ENCODE results near the gene PARD3B.

PARD3B gene

DNA sequence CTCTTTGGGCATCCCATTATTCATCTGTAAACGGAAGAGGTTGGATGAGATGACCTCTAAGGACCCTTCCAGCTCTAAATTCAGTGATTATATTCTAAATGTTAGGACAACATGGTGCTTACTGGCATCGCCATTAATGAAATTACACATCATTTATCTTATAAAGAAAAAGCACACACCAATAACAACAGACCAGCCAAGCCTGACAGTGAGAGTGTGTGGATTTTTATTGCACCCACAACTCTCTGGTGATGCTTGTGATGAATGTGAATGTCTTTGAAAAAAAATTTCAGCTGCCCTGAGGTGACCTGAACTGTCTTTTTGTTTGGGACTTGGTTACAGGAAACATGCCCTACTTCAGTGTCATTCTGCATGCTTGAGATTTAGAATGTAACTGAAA, 623.7 kb downstream of the PARD3B start:
- DNase-seq = no peak

DNA sequence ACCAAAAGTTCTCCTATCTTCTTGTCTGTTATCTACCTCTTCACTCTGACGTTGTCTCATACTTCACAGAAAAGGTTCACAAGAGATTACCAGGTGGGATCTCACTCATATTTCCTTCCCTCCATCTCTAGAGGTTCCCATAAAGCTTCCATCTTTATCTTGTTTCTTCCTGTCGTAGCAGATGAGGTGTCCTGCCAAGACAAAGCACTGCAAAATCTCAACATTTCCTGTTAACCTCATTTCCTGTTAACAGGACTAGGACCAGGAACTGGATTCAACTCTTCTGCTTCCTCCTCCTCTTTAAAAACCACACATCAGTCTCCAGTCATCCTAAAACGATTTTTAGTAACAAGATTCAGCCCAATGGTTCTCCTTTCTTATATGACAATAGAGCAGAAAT, 624.2 kb downstream of the PARD3B start:
- no peak for DNase-seq

DNA sequence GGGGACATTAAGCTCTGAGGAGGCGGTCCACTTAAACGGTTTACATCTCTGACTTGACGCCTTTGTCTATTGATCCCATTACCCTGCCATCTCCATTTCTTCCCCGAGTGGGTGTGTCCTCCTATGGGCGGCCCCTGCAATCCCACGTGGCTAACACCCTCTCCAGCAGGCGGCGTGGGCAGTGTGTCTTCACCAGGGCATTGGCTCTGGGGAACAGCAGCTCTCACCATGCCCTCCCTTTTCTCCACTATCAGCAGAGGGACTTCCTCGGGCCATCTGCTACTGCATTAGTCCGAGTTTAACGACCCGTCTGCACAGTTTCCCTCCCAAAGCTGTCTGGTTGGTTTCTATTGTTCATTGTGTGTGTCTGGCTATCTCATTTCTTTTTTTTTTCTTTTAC, 625.1 kb downstream of the PARD3B start:
- no peak for DNase-seq

DNA sequence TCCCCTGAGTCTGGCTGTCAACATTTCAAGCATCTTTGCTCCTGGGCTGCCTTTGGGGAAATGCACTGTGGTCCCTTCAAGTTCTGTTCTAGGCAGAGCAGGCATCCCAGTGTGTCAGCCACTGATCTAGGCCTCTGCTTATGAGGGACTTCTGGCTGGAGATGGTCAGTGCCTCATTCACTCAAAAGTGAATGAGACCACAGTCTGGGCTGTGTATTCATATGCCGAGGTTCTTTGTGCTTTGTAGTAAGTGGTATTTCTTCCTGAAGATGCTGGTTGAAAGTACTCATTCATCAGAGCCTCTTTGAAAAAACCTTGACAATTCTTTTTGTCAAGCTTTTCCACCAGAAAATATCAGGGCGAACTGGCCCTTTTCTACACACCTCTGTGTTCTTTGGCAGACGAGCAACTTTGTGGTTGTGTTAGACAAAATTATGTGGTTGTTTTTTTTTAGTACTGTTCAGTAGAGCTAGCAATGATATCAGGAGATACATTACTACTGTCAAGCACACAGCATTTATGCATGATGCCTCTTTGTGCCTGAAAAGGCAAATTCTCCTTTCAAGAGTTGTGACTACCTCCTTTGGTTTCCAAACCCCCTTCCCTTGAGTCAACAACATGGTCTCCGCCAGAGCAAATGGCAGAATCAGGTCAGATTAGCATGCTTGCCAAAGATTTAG, 626.1 kb downstream of the PARD3B start:
- DNase-seq = no peak

DNA sequence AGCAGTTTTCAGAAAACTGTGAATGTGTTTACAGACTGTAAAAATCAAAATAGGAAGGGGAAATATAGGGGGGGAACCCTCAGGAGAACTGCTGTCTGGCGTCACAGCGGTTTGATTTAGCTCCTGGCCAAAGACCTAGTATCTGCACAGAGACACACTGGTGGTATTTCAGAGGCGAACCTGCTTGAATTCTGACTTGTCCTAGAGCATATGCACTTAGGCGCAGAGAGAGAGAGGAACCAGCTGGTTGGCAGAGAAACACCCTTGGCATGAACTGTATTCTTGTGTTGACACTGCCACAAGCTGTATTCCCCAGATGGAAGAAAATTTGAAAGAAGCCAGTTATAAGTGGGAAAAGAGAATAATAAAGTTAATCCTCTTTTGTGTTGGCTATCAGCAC, 630.6 kb downstream of the PARD3B start:
- DNase-seq = no peak

DNA sequence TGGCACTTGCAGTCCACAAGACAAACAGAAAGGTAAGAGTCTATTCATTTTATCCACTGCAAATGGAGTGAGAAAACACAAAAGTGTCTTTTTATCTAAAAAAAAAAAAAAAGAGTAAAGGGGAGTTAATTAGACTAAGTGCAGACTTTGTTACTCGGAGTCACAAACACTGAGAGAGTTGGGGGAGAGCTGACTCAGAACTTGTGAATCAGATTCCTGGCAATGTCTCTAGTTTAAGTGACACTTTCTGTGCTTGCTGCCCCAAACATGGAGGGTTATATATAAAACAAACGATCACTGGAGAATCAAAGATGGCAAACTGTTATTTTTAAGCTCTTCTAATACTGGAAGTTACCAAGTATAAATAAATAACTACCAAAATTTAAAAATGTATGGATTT, 631.3 kb downstream of the PARD3B start:
- DNase-seq = no peak

DNA sequence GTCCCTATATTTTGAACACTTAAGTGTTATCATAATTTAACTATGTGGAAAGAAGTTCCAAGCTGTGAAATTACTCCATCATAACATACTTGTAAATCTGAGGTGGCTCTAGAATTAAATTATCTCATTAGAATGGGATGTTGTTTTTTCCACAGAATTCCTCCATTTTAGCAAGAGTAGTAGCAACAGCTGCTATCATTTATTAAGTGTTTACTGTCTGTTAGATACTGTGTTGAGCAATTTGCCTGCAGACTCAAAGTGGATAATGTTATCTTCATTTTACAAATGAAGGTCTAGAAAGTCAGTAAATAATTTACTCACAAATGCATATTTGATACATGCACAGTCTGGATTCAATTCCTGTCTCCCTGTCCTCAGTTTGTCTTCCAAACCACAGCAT, 632.3 kb downstream of the PARD3B start:
- DNase-seq = no peak

DNA sequence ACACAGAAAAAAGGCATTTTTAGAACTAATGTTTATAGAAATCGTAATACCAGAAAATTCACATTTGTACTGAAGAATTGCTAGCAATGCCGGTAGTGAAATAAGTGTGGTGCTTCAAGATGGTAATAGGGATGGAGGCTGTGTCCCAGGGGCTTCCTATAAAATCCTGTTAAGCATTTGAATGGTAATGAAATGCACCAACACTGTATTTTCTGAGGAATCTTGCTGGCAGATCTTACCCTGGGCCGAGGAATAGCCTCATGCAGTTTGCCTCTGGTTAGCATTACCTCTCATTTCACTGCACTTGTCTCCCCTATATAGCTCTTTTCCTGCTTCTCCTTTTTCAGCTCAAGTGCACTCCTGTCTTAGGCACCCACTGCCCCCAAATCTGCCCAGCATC, 635.5 kb downstream of the PARD3B start:
- no peak for DNase-seq

DNA sequence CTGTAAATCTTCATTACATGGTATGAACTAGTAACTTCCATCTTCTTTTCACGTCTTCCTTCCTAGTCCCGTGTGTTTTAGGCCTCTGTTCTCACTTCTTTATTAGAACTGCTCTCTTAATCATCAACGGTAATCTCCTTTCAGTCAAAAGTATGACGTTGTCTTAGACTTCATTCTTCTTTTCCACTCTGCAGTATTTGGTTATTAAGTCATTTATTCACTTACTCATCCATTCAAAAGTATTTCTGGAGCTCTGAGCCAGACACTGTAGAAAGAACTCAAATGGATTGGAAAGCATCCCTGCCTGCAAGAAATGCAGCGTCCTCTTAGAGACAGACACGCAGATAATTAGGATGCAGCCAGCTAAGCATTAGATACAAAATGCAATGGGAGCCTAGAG, 642.5 kb downstream of the PARD3B start:
- DNase-seq = no peak

DNA sequence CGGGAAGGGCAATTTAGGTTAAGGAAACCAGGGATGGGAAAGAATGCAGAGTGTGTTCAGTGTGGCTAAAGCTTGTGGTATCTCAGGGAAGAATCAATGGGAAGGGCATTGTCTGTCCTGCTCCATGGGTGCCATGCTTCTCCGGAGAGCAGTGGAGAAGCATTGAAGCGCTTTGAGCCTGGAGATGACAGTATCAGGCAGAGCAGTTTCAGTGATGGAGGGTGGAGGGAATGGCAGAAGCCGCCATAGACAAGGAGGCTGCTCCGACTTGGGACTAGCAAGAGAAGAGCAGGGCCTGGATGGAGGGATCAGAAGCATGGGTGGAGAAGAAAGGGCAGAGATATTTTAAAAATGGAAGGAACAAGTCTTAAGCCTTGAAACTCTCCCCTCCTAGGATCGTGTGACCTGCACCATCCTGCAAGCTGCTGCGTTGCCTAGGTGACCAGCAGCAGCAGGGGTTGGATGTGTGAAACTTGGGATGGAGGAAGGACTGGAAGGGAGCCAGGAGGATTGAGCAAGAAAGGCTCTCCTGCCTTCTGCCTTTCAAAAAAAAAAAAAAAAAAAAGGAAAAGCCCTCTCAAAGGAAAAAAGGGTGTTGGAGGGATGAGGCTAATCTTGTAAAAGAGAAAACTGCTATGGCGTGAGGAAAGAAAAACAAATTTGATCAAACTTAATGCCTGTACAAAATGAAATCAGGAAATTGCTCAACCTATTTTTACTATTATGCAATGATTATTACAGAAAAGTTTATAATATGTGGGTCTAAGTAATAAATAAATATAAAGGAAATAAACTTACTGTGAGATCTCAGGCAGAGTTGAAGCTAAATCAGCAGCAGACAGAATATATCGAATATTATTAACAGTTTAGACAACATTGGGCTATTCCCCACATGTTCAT, 643.2 kb downstream of the PARD3B start:
- peak in 1 of 2 experiments; percentile 2 for DNase-seq

DNA sequence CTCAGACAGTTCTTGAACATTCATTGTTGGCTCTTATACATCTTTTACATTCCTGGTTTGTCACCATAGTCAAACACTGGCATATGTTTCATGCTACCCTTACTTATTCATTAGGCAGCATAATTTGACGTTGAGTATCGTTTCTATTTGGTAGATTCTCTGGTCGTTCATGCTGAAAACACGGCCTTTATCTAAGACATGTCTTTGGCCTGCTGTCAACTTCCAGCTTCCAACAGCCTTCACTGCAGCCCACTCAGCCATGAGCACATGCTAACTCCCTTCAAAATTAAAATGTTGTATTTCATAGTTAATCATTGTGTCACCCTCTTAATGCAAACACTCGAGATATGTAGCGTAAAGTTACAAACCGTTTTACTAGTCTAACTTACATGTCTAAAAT, 644.0 kb downstream of the PARD3B start:
- DNase-seq = no peak

DNA sequence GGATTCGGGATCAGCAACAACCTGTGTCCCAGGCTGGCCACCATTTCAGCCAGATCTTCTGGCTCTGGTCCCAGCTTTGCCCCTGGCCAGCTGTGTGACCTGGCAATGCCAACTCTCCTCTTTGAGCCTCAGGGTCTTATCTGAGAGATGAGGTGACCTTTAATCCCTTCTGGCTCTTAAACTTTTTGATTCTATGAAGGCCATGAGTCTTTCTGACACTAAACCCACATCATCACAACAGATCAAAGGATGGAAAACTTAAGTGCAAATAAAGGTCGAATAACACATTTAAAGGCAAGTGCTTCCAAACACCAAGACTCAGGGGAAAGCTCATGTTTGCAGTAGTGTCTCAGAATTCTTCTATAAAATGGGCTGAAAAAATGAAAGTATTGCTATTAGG, 645.3 kb downstream of the PARD3B start:
- no peak for DNase-seq

DNA sequence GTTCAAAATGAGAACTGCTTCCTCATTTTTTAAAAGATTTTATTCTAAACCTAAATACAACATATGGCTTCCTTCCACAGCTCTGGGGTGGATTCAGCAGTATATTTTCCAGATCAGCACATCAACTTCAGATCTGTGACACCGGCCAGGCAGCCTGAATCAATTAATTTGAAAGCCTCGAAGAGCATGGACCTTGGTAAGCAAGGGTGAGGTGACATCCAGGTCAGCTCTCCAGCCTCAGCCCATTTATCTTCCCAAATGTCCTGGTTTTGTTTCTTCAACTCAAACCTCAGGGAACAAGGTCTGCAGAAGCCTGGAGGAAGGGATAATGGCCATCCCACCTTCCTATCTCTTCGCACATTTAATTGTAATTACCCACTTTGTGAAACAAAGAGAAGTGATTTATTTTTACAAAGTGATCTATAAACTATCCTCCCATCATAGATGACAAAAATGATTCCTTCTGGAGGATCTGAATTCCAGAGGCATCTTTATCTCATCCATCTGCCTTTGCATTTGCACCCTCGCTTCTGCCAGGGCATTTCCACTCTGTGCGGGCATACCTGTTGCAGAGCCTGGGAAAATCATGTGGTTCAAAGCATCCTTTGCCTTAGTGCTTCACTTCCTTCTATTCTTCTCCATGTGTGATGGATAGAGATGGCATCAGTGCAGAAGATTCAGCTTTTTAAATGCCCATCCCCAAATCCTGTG, 648.0 kb downstream of the PARD3B start:
- DNase-seq = no peak

DNA sequence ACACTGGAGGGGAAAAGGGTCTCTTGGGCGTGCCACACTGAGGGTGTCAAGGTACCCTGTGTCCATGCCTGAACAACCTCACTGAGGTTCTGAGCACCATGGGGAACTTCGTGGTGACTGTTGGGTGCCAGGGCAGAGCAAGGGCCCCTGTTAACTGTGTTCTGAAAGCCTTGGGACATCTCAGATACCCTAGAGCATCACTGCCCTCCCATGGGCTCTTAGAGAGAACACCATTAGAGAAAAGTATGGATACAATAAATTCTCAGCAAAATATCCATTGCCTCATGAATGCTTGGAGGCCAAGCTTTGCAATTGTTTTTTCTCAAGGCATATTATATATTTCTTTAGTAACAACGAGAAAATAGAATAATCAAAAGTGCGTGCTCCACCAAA, 648.6 kb downstream of the PARD3B start:
- DNase-seq = peak in 1 of 2 experiments; percentile 1

DNA sequence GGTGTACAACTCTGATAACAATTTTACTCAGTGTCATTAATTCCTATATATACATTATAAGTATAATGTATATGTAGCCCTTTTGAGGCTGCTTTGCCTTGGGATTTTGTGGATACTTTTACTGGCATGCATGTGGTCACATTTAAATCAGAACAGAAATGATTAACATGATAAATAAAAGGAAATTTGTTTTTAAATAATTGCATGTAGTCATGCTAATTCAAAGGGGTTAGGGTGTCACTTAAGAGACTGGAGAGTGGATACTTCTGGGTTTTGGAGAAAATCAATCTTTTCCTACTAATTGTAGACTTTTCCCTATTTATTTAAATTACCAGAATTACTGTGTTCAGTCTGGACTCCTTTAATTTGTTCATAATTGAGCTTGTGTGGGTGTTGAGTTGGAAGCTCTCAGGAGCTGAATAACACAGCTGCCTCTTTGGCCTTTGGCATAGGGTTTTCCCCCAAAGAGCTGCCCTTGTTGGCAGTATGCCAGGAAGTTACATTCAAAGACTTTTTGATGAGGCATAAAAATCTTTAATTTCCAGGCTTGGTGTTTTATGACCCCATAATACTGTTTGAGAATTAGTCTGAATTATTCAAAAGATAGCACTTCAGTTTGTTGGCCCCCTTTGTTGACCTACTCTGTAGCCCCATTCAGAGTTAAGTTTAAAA, 652.3 kb downstream of the PARD3B start:
- no peak for DNase-seq

DNA sequence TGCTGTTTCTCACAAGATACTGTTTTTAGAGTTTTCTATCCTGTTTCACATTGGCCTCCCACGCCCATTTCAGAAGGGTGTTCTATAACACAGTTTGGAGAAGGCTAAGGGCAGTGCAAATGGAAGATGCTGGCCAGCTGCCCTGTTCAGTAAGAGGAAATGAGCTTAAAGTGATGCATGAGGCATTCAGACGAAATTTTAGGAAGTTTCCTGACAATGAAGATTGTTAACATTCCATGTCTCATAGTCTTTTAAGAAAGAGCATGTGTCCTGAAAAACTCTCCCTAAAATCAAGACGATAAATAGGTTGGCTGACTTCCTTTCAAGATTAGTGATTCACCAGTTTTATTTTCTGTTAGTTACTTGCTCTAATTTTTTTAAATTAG, 652.9 kb downstream of the PARD3B start:
- DNase-seq = no peak

DNA sequence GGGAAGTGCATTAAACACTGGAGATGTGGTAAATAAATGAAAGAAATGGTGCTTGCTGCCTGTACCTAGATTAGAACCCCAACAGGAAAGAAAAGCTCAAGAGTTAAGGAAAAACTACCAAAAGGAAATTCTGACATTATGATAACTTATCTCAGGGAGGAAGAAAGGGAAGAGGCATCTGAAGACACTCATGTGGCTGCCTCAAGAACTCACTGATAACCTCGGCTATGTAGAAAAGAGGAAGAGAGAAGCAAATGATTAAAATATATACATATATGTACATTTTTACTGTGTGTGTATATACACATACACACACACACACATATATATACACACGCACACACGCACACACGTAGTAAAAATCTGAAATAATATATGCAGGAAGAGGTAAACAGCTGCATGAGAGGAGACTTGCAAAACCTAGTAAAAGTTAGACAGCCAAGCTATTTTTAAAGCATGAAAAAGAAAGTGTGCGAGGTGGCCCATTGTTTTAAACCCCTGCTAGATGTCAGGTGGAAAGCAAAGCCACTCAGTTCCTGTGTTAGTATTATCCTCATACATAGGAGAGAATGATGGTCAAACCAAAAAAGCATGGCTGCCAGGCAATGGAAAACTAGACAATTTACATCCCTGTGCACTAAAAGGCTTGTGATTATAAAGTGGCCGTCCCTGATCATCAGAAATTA, 654.0 kb downstream of the PARD3B start:
- DNase-seq = no peak

DNA sequence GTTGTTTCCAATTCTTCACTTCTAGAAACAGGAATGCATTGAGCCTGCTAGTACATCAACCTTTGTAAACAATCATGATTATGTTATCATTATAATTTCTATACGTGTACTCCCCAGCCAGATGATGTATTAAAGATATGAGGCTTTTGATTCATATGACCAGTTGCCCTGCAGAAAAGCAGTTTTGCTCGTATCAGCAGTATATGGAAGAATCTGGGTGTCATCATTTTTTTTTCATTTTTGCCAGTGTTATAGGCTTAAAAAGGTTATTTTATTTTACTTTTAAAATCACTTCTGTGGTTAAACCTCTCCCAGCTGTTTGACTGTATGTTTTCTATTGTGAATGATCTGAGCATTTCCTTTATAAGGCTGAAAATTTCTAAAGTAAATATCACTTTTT, 665.2 kb downstream of the PARD3B start:
- no peak for DNase-seq

DNA sequence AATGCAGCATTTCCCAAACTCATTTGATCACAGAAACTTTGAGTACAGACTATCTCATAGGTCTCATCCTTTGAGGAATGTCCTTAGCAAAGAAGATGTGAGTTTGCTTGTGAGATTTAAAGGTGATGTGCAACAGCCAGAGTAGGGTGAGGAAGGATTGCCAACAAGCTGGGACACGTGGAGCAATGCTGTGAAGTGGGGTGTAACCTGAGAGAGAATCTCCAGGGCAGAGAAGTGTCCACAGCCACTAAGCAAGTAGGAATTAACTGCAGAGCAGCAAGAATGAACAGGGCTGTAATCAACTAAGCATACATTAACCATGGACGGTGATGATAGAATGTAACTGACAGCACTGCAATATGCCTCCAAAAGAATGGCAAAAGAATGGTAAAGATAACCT, 667.1 kb downstream of the PARD3B start:
- DNase-seq = no peak

DNA sequence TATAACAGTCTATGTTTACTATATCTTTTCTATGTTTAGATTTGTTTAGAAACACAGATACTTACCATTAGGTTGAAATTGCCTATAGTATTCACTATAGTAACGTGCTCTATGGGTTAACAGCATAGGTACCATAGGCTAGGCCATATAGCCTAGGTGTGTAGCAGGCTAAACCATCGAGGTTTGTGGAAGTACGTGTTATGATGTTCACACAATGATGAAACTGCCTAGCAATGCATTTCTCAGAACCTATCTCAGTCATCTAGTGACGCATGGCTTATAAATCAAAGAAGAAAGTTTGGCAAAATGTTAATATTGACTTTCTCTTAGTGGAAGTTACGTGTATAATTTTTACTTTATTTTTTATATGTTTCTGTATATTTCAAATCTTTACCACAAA, 670.8 kb downstream of the PARD3B start:
- no peak for DNase-seq

DNA sequence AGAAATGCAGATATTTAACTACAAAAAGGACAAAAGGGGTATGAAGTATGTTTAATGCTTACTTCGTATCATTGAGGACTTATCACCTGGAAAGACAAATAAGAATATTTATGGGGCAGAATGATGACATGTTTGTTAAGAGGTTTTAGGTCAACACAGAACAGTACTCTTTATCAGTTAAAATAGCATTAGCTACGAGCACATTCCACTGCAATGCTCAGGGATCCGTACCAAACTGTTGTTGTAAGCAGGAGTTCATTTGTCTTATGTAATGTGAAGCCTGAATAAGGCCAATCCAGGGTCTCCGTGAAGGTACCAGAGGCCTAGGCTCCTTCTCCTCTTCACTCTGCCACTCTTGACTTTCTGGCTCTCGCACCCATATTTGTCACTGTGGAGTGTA, 671.3 kb downstream of the PARD3B start:
- DNase-seq = no peak

DNA sequence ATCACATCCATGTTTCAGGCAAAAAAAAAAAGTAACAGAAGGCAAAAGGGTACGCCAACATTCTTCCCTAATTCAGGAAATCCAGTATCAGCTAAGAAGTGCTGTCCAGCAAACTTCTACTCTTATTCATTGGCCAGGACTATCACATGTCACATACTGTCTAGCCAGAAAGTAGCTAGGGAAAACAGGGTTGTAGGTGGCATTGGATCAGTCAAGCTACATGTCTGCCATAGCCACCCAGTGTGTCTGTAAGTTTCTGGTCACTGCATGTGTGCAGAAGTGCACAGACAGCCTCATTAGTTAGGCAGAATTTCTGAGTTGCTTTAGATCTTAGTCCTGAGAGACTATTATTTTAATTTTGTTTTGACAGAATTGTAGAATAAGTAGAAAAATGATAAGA, 671.7 kb downstream of the PARD3B start:
- DNase-seq = no peak

DNA sequence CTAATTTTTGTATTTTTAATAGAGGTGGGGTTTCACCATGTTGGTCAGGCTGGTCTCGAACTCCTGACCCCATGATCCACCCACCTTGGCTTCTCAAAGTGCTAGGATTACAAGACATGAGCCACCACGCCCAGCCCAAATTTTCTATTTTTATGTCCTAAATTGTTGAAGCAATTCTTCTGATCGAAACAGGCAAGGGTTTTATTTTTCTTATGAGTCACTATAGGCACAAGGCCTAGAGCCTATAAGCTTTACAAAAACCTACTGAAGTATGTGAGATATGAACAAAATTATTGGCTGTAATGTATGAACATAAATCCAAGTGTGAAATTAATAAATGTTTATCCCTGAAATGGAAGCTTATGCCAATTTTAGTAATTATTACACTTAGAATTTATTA, 672.8 kb downstream of the PARD3B start:
- no peak for DNase-seq

Measured in NCI-H526 (cell line).